GM23338 (cell line): ENCODE data around the gene COX11.

Experiments used
- CREB1 ChIP-seq: fragments of 250-450 bp; sonication (Bioruptor Pico); IDR thresholded peaks from 2 replicates; pipeline ENCODE4 v1.5.0; 2020; ENCODE audit warnings: low read depth, mild to moderate bottlenecking, moderate library complexity
- EZH2 ChIP-seq: fragments of 200-600 bp; sonication (generic); IDR thresholded peaks from one replicate; pipeline ENCODE4 v1.8.0; 2017; ENCODE audit warnings: antibody characterized with exemption, mild to moderate bottlenecking, low read depth; ENCODE audit not compliant: unreplicated experiment
- EZH2phosphoT487 ChIP-seq: fragments of 200-600 bp; sonication (generic); IDR thresholded peaks from one replicate; pipeline ENCODE4 v1.8.1; 2018; ENCODE audit warnings: antibody characterized with exemption; ENCODE audit not compliant: unreplicated experiment
- JUNB ChIP-seq: IDR thresholded peaks from one replicate; pipeline ENCODE4 v1.6.1; 2016; ENCODE audit warnings: antibody characterized with exemption; ENCODE audit not compliant: unreplicated experiment
- NANOG ChIP-seq: IDR thresholded peaks from 2 replicates; pipeline ENCODE4 v1.6.1; 2016; ENCODE audit warnings: antibody characterized with exemption, borderline replicate concordance
- POLR2AphosphoS5 ChIP-seq: IDR thresholded peaks from 2 replicates; pipeline ENCODE4 v1.6.1; 2016; ENCODE audit warnings: antibody characterized with exemption, low read depth
- ZNF331 ChIP-seq: fragments of 250-450 bp; sonication (Bioruptor Pico); IDR thresholded peaks from 2 replicates; pipeline ENCODE4 v1.5.0; 2020; ENCODE audit warnings: low read depth, mild to moderate bottlenecking, moderate library complexity
- TF ChIP-seq, protein P1 (sequence below), 2 experiments: fragments of 200-600 bp in 1 of 2; sonication (generic) in 1 of 2; conservative IDR thresholded peaks; 2 replicates each; pipeline versions ENCODE4 v1.5.1 to v1.6.1; 2016 to 2017; ENCODE audit warnings: antibody characterized with exemption in 2 of 2, low read depth in 2 of 2, mild to moderate bottlenecking in 2 of 2, moderate library complexity in 1 of 2

DNA sequence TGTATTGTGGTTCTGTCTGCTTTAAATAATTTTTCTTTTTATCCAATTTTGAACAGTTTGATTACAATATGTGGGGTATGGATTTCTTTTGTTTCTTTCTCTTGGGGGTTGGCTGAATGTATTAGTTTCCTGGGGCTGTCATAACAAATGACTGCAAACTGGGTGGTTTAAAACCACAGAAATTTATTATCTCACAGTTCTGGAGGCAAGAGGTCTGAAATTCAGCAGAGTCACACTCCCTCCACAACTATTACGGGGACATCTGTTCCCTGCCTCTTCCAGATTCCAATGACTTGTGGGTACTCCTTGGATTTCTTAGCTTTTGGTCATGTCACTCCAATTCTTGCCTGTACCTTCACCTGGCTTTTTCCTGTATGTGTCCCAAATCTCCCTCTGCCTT lies 23.7 kb downstream of the COX11 start:
- TF ChIP-seq JUNB = no peak
- no peak for TF ChIP-seq POLR2AphosphoS5
- TF ChIP-seq, protein P1, sequence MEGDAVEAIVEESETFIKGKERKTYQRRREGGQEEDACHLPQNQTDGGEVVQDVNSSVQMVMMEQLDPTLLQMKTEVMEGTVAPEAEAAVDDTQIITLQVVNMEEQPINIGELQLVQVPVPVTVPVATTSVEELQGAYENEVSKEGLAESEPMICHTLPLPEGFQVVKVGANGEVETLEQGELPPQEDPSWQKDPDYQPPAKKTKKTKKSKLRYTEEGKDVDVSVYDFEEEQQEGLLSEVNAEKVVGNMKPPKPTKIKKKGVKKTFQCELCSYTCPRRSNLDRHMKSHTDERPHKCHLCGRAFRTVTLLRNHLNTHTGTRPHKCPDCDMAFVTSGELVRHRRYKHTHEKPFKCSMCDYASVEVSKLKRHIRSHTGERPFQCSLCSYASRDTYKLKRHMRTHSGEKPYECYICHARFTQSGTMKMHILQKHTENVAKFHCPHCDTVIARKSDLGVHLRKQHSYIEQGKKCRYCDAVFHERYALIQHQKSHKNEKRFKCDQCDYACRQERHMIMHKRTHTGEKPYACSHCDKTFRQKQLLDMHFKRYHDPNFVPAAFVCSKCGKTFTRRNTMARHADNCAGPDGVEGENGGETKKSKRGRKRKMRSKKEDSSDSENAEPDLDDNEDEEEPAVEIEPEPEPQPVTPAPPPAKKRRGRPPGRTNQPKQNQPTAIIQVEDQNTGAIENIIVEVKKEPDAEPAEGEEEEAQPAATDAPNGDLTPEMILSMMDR (conservative IDR thresholded peaks at IDR 0.05; ENCODE audit: low read depth in 2 of 2) = no peak
- TF ChIP-seq EZH2phosphoT487 = no peak
- no peak for TF ChIP-seq ZNF331 (CRISPR knock-in tag)
- no peak for TF ChIP-seq CREB1
- TF ChIP-seq EZH2 = no peak
- TF ChIP-seq NANOG = no peak
